IMR-90 (cell line): Measurements from ENCODE around the gene IP6K2. TPM values are rescaled to one million over a fixed set of nuclear protein-coding genes. Genes with fewer than 3 reads are reported as not detected.
A peak's percentile ranks its signal among the peaks of the same experiment; 100 is the strongest.

Experiments used
- ATAC-seq: fragments of 200-7000 bp; cut with Tn5 transposase; 2 replicates; pipeline ENCODE4 v1.9.1; 2020; ENCODE audit warnings: low read depth, mild to moderate bottlenecking, moderate library complexity
- BruUV-seq: library from RNA; stranded (reverse); fragments of 400-500 nt; replicated peaks from 2 replicates; lab custom pipeline; 2021; lab: Mats Ljungman, UMichigan
- CTCF ChIA-PET: fragments of 300-600 bp; formaldehyde crosslinking; extraction: SDS; loops from one replicate; lab custom pipeline; 2021; ENCODE audit warnings: antibody characterized with exemption; lab: Yijun Ruan, JAX
- POLR2A ChIA-PET: fragments of 300-600 bp; sonication (Branson Sonifier 250); formaldehyde crosslinking; loops from one replicate; lab custom pipeline; 2022; ENCODE audit warnings: antibody characterized with exemption; ENCODE audit not compliant: unreplicated experiment; lab: Charles Lee
- DNase-seq: peaks from one replicate; pipeline ENCODE4 v3.0.0; 2013
- H2AFZ ChIP-seq: replicated peaks from 2 replicates; pipeline ENCODE3; 2013; ENCODE audit warnings: low read length, mild to moderate bottlenecking; ENCODE audit not compliant: poor library complexity
- H2AK5ac ChIP-seq: 2 replicates; pipeline ENCODE4 v1.6.1; 2013; ENCODE audit warnings: low read depth, low read length, inconsistent platforms
- H2AK9ac ChIP-seq: replicated peaks from 2 replicates; pipeline ENCODE3; 2013; ENCODE audit warnings: mild to moderate bottlenecking, low read depth, low read length, moderate library complexity; ENCODE audit not compliant: poor library complexity
- H2BK120ac ChIP-seq: 2 replicates; pipeline ENCODE4 v1.6.1; 2013; ENCODE audit warnings: low read depth, low read length, inconsistent platforms
- H2BK15ac ChIP-seq: 3 replicates; pipeline ENCODE4 v1.6.1; 2013; ENCODE audit warnings: low read depth, low read length, inconsistent platforms
- H2BK20ac ChIP-seq: 2 replicates; pipeline ENCODE4 v1.6.1; 2013; ENCODE audit warnings: low read depth, mild to moderate bottlenecking, inconsistent platforms, low read length, moderate library complexity
- H2BK5ac ChIP-seq: 2 replicates; pipeline ENCODE4 v1.6.1; 2013; ENCODE audit warnings: mild to moderate bottlenecking, low read depth, low read length, inconsistent platforms; ENCODE audit not compliant: poor library complexity, severe bottlenecking
- H3K14ac ChIP-seq: replicated peaks from 2 replicates; pipeline ENCODE4 v1.6.1; 2013; ENCODE audit warnings: low read depth, low read length, inconsistent platforms
- H3K18ac ChIP-seq: 2 replicates; pipeline ENCODE4 v1.6.1; 2013; ENCODE audit warnings: low read depth, low read length, control low read depth
- H3K23ac ChIP-seq: 2 replicates; pipeline ENCODE4 v1.6.1; 2013; ENCODE audit warnings: low read depth, low read length, inconsistent platforms
- H3K27ac ChIP-seq: 2 replicates; pipeline ENCODE4 v1.5.1; 2013; ENCODE audit warnings: mild to moderate bottlenecking, control low read depth, low read length; ENCODE audit not compliant: insufficient read depth
- H3K27me3 ChIP-seq: 2 replicates; pipeline ENCODE4 v1.6.1; 2013; ENCODE audit warnings: low read length; ENCODE audit not compliant: control insufficient read depth, insufficient read depth
- H3K36me3 ChIP-seq: 2 replicates; pipeline ENCODE4 v1.6.1; 2013; ENCODE audit warnings: low read length, mixed read lengths; ENCODE audit not compliant: control insufficient read depth, insufficient read depth
- H3K4ac ChIP-seq: 2 replicates; pipeline ENCODE4 v1.6.1; 2013; ENCODE audit warnings: low read depth, low read length, inconsistent platforms
- H3K4me1 ChIP-seq: 2 replicates; pipeline ENCODE4 v1.6.1; 2013; ENCODE audit warnings: low read length, mixed read lengths; ENCODE audit not compliant: control insufficient read depth, insufficient read depth
- H3K4me2 ChIP-seq: 2 replicates; pipeline ENCODE4 v1.6.1; 2013; ENCODE audit warnings: low read depth, mild to moderate bottlenecking, control low read depth, low read length, moderate library complexity
- H3K4me3 ChIP-seq: 2 replicates; pipeline ENCODE4 v1.5.1; 2013; ENCODE audit warnings: low read depth, mild to moderate bottlenecking, control low read depth, low read length, moderate library complexity; ENCODE audit not compliant: insufficient read depth
- H3K56ac ChIP-seq: 2 replicates; pipeline ENCODE4 v1.6.1; 2013; ENCODE audit warnings: low read length, inconsistent platforms; ENCODE audit not compliant: insufficient read depth; ENCODE audit errors: extremely low read depth
- H3K79me1 ChIP-seq, 2 experiments: 2 replicates each; pipeline ENCODE4 v1.6.1; 2013; ENCODE audit warnings: low read length in 2 of 2, inconsistent platforms in 1 of 2, low read depth in 1 of 2
- H3K9ac ChIP-seq: 2 replicates; pipeline ENCODE4 v1.6.1; 2013; ENCODE audit warnings: low read depth, low read length, control low read depth
- H3K9me1 ChIP-seq: 2 replicates; pipeline ENCODE4 v1.6.1; 2013; ENCODE audit warnings: low read length, inconsistent platforms; ENCODE audit not compliant: insufficient read depth
- H3K9me3 ChIP-seq: 2 replicates; pipeline ENCODE4 v1.6.1; 2013; ENCODE audit warnings: low read length; ENCODE audit not compliant: control insufficient read depth, insufficient read depth
- H4K20me1 ChIP-seq: 2 replicates; pipeline ENCODE4 v1.6.1; 2013; ENCODE audit warnings: low read length, inconsistent platforms; ENCODE audit not compliant: insufficient read depth
- H4K5ac ChIP-seq: 2 replicates; pipeline ENCODE4 v1.6.1; 2013; ENCODE audit warnings: mild to moderate bottlenecking, low read depth, low read length, control low read depth
- H4K8ac ChIP-seq, 2 experiments: 2 replicates each; pipeline ENCODE4 v1.6.1; 2013; ENCODE audit warnings: low read depth in 2 of 2, low read length in 2 of 2, control low read depth in 1 of 2, inconsistent platforms in 1 of 2
- H4K91ac ChIP-seq: 2 replicates; pipeline ENCODE4 v1.6.1; 2013; ENCODE audit warnings: low read depth, low read length, inconsistent platforms; ENCODE audit not compliant: insufficient read depth
- CHD1 ChIP-seq: IDR thresholded peaks from 2 replicates; pipeline ENCODE4 v1.6.1; 2012; ENCODE audit warnings: low read depth, low read length, improper control_type of control experiment
- CTCF ChIP-seq: conservative IDR thresholded peaks from 2 replicates; pipeline ENCODE4 v1.5.1; 2012; ENCODE audit warnings: mild to moderate bottlenecking, low read depth, low read length, improper control_type of control experiment
- MXI1 ChIP-seq: IDR thresholded peaks from 2 replicates; pipeline ENCODE4 v1.6.1; 2012; ENCODE audit warnings: low read depth, mild to moderate bottlenecking, low read length, moderate library complexity, borderline replicate concordance
- RCOR1 ChIP-seq: IDR thresholded peaks from 2 replicates; pipeline ENCODE4 v1.6.1; 2012; ENCODE audit warnings: mild to moderate bottlenecking, low read length, improper control_type of control experiment; ENCODE audit not compliant: insufficient replicate concordance
- WGBS, 2 experiments: methylation state at CpG; one replicate each; pipeline versions ENCODE4 v1.1.5 to v1.1.7; 2013; ENCODE audit warnings: missing lambda C conversion rate in 2 of 2; ENCODE audit not compliant: insufficient read length in 1 of 2; ENCODE audit errors: extremely low coverage in 2 of 2; 5-methylcytosine and 5-hydroxymethylcytosine counted together
- dilution Hi-C: fragments of 300-500 bp; cut with HindIII; formaldehyde crosslinking; loops from one replicate; pipeline ENCODE4 v1.14.3; 2018; ENCODE audit warnings: low sequenced_read_pairs; ENCODE audit not compliant: unreplicated experiment
- in situ Hi-C: fragments of 300-500 bp; cut with MboI; formaldehyde crosslinking; loops from 3 replicates; pipeline ENCODE4 v1.14.3; 2019; ENCODE audit warnings: low sequenced_read_pairs, inconsistent platforms, mixed read lengths
- intact Hi-C: fragments of 100-400 bp; cut with micrococcal nuclease; formaldehyde crosslinking; loops from 2 replicates; pipeline ENCODE4 v1.10.0; 2022
- polyA plus RNA-seq, 3 experiments: library from polyadenylated mRNA; depleted of rRNA; stranded (reverse); fragments of >200 nt; gene quantifications; 2 replicates each; pipeline ENCODE4 v1.2.3, GENCODE V29; 2012; ENCODE audit warnings: low replicate concordance in 1 of 3
- total RNA-seq: library from RNA; depleted of rRNA; stranded (reverse); fragments of >200 nt; gene quantifications from 2 replicates; pipeline ENCODE4 v1.2.3, GENCODE V29; 2012

IP6K2 gene
- total and polyA plus RNA-seq, 2 of the 4 experiments (the other 2 are of a cell fraction) = 73.7 to 169 TPM

- intact Hi-C loops = no loop called here
- no peak overlapping the region for H3K56ac ChIP-seq
- H3K4me1 ChIP-seq = peaks cover under 1% of the 10 kb centered on the region; the same call in 1 of the 2 replicates
- H3K27ac ChIP-seq = no peak overlapping the region
- H2AK5ac ChIP-seq = no peak overlapping the region
- H2AK9ac ChIP-seq = no peak overlapping the region
- 2% methylated on average over 43 of the region's 67 CpGs; no CpG with 5 or more reads in 1 of the 2 experiments for WGBS, 2 experiments
- H4K91ac ChIP-seq = no peak overlapping the region
- no peak overlapping the region for H2BK5ac ChIP-seq
- H2BK20ac ChIP-seq = no peak overlapping the region
- ChIA-PET CTCF (interaction anchor here (2.0 kb wide), 1 partner anchor 49 kb away, joined by 5 read pairs; no protein-coding TSS in a partner anchor), POLR2A (no interaction called here)
- dilution Hi-C loops = no loop called here
- in situ Hi-C loops = loop anchor here (10.0 kb wide), 1 partner anchor 197 kb away; a partner anchor contains a TSS
- H2AFZ ChIP-seq = peak overlapping the region; percentile 90
- peak; percentile 98 for TF ChIP-seq MXI1
- TF ChIP-seq CTCF = no peak
- peak; percentile 98 for TF ChIP-seq RCOR1
- TF ChIP-seq CHD1 = no peak
- H3K27me3 ChIP-seq = no peaks in the 10 kb centered on the region
- no peak overlapping the region for H3K4ac ChIP-seq
- H3K9me3 ChIP-seq = no peaks in the 10 kb centered on the region
- no peaks in the 10 kb centered on the region for H3K36me3 ChIP-seq
- DNase-seq = peak; percentile 41
- no peak overlapping the region for H3K14ac ChIP-seq
- no peak overlapping the region for H4K8ac ChIP-seq
- H3K79me1 ChIP-seq = peaks cover 0 to 5% of the 10 kb centered on the region in 2 experiments; a peak in 1 of 4 replicates
- no TSS peak for BruUV-seq
- no peaks in the 10 kb centered on the region for H4K20me1 ChIP-seq
- H3K23ac ChIP-seq = no peak overlapping the region
- no peak overlapping the region for H3K9ac ChIP-seq
- no peak overlapping the region for H3K18ac ChIP-seq
- H2BK120ac ChIP-seq = no peak overlapping the region
- no peak overlapping the region for H2BK15ac ChIP-seq
- H3K9me1 ChIP-seq = peaks cover 5% of the 10 kb centered on the region
- peak; percentile 25 for ATAC-seq
- no peak overlapping the region for H4K5ac ChIP-seq
- peak overlapping the region; percentile 96 for H3K4me2 ChIP-seq
- H3K4me3 ChIP-seq = peak overlapping the region; percentile 57
These were observed 55.4 kb downstream of the IP6K2 start for GRCh38 chr3:48661501-48662144.
